HG02759 (cell line): Measurements from ENCODE around the gene GDF15.
"Not testable (repeated sequence)": the region's sequence is repeated elsewhere in the genome, so short reads cannot be mapped to it uniquely, and the experiment has no call there.

Experiments used
- ATAC-seq: cut with Tn5 transposase; IDR thresholded peaks from one replicate; pipeline ENCODE4 v1.9.1; 2021; ENCODE audit warnings: mild to moderate bottlenecking, moderate library complexity; ENCODE audit not compliant: unreplicated experiment

The GDF15 gene

DNA sequence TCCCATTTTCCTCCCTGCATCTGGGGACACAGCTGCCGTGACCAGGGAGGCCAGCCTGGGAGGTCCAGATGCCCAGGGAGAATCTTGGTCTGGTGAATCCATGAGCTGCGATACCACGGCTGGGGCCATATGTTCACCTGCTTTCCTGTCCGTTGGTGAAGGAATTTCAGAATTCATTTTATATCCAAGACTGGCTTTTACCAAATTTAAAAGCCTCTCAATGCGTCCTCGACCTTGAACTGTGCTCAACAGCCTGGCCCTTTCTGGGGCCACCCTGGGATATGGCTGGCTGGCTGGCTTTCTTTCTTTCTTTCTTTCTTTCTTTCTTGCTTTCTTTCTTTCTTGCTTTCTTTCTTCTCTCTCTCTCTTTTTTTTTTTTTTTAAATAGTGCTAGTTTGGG is 22.2 kb upstream of the GDF15 start:
- ATAC-seq = no peak

DNA sequence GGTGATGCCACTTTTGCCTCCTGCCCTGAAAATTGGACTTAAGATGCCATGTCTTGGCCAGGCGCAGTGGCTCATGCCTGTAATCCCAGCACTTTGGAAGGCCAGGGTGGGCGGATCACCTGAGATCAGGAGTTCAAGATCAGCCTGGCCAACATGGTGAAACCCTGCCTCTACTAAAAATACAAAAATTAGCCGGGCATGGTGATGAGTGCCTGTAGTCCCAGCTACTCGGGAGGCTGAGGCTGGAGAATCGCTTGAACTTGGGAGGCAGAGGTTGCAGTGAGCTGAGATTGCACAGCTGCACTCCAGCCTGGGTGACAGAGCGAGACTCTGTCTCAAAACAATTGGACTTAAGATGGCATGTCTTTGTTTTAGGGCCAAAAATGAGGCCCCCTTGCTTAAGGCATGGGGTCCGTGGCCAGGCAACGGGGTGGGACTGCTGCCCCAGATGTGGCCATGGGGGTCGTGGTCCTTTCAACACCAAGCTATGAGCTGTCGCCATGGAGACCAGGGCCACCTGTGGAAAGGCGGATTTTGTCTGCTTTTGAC is 21.6 kb upstream of the GDF15 start:
- ATAC-seq = not testable (repeated sequence)

DNA sequence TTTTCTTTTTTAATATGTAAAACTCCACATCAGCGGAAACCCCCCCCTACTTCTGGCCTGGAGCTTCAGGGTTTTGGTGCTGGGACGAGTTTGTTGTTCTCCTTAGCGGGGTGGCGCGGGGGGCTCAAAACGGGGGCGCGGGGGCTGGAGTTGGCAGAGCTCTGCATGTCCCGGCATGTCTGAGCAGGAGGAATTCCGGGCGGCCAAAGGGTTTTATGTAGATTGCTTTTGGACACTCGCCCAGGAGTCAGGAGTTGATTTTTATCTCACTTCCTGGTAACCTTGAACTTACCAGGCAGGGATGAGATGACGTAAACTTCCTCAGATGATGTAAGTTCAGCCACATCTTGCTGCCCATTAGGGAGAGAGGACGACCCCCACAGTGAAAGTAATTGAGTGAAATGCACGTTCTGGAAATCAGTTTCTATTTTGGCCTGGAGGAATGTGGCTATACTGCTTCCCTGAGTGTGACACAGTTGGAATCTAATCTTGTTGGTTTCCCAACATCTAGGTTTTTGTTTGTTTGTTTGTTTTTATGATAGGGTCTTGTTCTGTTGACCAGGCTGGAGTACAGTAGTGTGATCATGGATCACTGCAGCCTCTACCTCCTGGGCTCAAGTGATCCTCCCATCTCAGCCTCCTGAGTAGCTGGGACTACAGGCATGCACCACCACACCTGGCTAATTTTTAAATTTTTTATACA is 21.0 kb upstream of the GDF15 start:
- no peak for ATAC-seq

DNA sequence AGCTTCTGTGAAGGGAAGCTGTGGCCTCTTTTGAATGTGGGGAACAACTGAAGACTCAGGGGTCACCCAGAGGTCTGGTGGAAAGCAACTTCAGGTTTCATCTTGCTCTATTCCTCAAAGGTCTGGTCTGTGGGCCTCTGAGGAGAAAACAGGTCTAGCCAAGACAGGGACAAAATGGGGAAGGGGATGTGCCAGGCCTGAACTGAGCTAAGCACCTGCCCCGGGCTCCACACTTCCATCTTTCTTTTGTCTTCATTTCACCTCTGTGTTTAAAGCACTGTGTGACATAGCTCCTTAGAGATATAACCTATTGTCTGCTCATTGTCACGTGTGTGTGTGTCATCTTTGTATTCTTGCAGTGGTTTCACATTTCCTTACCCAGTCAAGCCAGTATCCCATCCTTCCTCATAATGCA is 19.9 kb upstream of the GDF15 start:
- no peak for ATAC-seq

DNA sequence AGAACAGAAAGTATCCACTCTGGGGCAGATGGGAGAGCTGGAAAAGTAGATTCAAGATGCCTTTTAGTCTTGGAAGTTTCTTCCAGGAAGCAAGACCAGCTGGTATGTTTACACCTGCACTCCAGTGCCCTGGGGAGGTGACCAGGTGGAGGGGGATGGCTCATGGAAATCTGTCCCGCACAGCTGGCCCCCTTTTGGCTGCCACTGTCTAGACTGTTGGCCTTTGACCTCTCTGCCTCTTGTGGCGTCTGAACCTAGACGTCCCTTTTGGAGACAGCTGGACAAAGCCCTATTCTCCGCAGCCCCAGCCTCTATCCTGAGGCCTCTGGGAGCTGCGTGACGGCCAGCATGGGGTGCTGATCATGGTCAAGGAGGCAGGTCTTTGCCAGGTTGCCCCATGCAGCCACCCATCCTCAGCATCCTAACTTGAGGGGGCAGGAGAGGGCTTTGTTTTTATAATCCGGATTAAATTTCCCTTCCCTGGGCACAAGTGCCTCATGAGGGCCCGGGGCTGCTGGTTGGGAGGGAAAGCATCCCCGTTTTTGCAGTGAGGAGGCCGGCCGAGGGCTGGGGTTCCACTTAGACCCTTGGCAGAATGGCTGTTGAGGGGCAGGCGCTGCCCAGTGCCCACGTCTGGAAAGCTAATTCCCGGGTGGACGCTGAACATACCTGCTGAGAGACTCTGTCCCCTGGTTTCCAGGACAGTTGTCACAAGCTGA is 17.3 kb upstream of the GDF15 start:
- no peak for ATAC-seq

DNA sequence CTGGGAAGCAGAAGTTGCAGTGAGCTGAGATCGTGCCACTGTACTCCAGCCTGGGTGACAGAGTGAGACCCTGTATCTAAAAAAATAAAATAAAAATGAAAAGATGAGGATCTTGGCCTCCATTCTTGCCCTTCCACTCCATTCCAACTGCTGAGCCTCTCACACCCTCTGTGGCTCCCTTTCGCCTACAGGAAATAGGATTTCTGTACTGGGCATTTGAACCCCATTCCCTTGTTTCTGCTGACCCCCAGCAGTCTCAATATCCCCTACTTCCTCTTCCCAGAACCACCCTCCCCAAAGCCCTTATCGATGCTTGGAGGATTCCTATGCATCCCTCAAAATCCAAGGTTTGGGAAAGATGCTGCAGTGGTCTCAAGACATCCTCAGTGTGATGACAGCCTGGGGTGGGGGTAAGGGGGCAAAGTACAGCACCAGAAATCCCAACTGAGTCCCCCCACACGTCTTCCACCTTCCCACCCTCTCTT is 12.5 kb upstream of the GDF15 start:
- no peak for ATAC-seq

DNA sequence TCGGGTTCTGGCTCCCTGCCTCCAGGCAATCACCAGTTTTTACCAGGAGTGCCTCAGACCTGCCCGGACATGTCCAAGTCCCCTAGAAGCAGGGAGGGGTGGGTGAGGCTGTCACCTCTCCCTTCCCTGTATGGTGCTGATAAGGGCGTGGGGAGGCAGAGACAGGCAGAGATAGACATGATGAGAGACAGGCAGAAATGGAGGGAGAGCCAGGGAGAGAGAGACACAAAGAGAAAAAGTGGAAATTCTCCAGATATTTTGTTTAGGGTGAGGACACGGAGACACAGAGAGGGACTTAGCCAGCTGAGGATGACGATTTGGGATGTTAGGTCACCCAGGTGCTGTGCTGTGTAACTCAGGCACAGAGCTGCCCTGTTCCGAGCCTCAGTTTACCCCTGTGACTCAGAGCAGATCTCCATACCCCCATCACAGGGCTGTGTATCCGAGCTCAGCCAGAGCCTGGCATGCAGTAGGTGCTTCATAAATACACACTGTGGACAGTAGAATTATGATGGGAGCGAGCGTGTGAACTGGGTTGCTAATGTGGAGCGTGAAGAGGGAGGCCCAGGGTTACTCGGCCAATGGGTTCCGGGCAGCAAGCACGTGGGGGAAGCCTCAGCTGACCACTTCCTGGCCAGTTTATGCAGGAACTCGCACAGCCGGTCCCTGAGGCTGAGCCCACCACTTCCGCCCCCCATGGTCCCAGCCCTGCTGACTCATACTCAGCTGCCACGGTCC is 11.9 kb upstream of the GDF15 start:
- ATAC-seq = peak; percentile 89

DNA sequence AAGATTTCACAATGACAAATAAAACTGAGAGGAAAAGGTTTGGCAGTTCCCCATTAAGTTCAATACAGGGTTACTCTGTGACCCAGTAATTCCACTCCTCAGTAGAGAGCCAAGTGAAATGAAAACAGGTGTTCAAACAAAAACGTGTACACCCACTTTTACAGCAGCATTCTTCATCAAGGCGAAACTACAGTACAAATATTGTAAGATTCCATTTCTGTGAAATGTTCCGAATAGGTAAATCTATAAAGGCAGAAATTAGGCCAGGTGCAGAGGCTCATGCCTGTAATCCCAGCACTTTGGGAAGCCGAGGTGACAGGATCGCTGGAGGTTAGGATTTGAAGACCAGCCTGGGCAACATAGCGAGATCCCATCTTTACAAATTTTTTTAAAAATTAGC is 8.9 kb upstream of the GDF15 start:
- ATAC-seq = no peak

DNA sequence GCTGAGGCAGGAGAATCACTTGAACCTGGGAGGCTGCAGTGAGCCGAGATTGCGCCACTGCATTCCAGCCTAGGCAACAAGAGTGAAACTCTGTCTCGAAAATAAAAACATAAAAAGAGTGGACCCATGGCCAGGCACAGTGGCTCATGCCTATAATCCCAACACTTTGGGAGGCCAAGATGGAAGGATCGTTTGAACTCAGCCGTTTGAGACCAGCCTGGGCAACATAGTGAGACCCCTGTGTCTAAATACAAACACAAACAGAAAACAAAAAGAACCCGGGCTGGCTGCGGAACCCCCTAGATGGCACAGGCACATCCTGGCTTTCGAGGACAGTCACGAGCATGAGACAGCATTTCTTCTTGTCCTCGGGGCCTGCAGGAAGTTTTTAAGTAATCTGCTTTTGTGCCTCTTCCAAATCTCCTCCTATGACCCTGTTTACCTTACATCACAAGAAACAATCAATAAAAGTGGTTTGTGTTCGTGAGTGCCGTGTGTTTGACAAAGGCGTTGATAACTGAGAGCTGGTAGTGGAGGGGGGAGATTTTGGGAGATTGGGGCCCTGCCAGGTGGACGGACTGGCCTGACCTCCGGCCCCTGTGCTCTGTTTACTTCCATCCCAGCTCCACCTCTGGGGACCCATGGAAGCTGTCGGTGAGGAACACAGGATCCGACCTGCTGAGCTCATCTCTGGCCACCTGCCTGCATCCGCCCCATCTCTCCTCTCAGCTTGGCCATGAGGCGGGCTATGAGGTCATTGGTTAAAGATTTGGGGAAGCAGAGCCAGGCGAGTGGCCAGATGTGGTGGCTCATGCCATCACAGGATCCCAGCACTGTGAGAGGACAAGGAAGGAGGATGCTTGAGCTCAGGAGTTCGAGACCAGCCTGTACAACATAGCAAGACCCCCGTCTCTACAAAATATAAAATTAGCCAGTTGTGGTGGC is 5.9 kb upstream of the GDF15 start:
- ATAC-seq = no peak

DNA sequence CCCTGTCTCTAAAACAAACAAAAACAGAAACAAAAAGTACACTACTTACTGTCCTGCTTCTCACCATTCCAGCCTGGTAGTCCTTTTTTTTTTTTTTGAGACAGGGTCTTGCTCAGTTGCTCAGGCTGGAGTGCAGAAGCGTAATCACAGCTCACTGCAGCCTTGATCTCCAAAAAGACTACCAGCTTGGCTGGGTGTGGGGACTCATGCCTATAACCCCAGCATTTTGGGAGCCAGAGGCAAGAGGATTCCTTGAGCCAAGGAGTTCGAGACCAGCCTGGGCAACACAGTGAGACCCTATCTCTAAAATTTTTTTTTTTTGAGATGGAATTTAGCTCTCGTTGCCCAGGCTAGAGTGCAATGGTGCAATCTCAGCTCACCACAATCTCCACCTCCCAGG is 5.1 kb upstream of the GDF15 start:
- ATAC-seq = no peak

DNA sequence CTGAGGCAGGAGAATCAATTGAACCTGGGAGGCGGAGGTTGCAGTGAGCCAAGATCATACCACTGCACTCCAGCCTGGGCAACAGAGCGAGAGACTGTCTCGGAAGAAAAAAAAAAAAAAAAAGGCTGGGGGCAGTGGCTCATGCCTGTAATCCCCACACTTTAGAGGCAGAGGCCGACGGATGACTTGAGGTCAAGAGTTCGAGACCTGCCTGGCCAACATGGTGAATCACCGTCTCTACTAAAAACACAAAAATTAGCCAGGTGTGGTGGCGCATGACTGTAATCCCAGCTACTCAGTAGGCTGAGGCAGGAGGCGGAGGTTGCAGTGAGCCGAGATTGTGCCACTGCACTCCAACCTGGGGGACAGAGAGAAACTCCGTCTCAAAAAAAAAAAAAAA is 2.3 kb upstream of the GDF15 start:
- ATAC-seq = not testable (repeated sequence)

DNA sequence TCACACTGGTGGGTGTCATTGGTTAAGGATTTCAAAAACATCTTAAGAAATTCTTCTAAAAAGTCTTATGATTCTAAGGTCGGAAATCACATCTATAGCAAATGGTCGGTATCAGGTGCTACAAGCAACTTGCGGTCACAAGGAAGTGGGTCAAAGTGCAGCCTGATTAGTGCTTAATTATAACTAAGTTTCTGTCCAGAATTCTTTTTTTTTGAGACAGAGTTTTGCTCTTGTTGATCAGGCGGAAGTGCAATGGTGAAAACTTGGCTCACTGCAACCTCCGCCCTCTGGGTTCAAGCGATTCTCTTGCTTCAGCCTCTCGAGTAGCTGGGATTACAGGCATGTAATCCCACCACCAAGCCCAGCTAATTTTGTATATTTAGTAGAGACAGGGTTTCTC is 1.2 kb upstream of the GDF15 start:
- no peak for ATAC-seq

DNA sequence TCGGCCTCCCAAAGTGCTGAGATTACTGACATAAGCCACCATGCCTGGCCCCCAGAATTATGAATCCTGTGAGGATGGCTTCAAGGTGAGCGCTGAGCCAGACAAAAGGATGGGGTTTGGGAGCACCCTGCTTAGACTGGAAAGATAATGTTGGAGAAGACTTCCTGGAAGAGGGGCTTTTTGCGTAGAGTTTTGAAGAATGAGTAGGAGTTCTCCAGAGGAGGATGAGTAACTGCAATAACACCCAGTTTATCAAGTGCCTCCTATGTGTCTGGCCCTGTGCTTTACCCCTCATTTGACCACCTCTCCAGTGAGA is 641 bp upstream of the GDF15 start:
- ATAC-seq = no peak

DNA sequence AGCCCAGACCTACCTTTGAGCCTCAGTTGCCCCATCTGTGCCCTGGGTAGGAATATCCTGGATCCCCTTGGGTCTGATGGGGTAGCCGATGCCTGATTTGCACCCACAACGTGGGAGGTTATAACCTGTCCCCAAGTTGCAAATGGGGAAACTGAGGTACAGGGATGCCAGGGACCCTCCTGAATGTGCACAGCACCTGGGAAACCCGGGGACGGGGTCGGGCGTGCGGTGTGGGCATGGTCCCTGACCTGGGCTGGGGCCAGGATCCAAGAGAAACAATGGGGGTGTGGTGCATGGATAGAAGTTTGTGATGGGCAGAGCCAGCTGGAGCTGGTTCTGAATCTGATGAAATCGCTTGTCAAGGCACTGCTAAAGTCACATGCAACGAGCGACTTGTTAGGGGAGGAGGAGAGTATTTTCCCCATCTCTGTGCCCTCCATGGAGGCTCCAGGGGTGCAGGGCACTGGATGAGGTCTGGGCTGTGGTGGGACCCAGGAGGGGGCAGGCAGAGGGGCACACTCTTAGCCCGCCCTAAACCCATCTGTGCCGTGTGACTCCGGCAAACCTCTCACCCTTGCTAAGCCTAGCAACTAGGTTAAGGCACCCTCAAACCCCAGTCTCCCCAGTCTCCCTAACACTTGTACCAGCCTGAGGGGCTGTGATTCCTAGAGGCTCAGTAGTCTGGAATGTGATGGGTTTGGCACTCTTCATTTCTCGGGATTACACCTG is 749 bp downstream of the GDF15 start:
- no peak for ATAC-seq

DNA sequence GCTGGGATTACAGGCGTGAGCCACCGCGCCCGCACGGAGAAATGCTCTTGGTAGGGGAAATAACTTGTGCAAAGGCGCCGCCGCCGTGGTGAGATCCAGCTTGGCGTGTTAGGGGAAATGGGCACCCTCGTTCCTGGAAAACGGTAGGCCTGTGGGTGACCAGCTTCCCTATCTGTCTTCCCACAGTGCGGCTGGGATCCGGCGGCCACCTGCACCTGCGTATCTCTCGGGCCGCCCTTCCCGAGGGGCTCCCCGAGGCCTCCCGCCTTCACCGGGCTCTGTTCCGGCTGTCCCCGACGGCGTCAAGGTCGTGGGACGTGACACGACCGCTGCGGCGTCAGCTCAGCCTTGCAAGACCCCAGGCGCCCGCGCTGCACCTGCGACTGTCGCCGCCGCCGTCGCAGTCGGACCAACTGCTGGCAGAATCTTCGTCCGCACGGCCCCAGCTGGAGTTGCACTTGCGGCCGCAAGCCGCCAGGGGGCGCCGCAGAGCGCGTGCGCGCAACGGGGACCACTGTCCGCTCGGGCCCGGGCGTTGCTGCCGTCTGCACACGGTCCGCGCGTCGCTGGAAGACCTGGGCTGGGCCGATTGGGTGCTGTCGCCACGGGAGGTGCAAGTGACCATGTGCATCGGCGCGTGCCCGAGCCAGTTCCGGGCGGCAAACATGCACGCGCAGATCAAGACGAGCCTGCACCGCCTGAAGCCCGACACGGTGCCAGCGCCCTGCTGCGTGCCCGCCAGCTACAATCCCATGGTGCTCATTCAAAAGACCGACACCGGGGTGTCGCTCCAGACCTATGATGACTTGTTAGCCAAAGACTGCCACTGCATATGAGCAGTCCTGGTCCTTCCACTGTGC is 2.4 kb downstream of the GDF15 start:
- ATAC-seq = peak; percentile 79

DNA sequence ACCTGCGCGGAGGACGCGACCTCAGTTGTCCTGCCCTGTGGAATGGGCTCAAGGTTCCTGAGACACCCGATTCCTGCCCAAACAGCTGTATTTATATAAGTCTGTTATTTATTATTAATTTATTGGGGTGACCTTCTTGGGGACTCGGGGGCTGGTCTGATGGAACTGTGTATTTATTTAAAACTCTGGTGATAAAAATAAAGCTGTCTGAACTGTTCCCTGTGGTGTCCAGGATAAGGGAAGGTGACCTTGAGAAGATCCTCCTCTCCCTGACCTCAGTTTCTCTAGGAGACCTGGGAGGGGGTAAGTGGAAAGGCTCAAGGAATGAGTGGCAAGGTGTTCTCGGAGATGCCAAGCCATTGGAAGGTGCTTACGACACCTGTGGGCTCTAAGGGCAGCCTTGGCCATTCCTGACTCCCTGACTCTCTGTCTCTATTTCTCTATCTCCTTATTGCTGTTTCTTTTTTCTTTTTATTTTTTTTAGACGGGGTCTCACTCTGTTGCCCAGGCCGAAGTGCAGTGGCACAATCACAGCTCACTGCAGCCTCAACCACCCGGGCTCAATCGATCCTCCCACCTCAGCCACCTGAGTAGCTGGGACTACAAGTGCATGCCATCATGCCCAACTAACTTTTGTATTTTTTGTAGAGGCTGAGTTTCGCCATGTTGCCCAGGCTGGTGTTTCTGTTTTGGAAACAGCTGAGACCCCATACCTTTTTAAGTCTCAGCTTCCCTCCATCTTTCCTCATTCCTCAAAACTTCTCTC is 3.2 kb downstream of the GDF15 start:
- ATAC-seq = no peak

DNA sequence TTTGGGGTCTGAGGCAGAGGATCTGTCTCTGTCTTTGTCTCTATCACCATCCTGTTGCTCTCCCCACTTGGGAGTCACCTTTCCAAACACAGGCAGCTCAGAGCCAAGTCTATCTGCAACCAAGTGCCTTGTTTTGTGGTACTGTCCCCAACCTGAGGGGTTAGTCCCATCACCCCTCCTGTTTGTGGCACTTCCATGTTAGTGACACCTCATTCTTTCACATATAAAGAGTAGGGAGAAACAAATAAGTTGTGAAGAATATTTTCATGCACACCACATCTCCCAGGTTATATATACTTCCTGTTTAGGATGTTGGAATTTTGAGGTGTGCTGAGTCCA is 3.7 kb downstream of the GDF15 start:
- no peak for ATAC-seq
